GM19351 (cell line): ENCODE results near the gene LSAMP.

Experiments
- ATAC-seq: cut with Tn5 transposase; IDR thresholded peaks from one replicate; pipeline ENCODE4 v1.9.1; 2021; ENCODE audit warnings: mild to moderate bottlenecking, moderate library complexity; ENCODE audit not compliant: unreplicated experiment

LSAMP gene

GRCh38 chr3:116374901-116375300 lies 70.4 kb downstream of the LSAMP start:
- ATAC-seq = no peak

- no peak for ATAC-seq
Measured at GRCh38 chr3:116367761-116368395, 77.4 kb downstream of the LSAMP start.

- ATAC-seq = no peak
Measured at GRCh38 chr3:116356056-116356455, 89.2 kb downstream of the LSAMP start.

GRCh38 chr3:116354382-116354781 lies 90.9 kb downstream of the LSAMP start:
- ATAC-seq = no peak

DNA sequence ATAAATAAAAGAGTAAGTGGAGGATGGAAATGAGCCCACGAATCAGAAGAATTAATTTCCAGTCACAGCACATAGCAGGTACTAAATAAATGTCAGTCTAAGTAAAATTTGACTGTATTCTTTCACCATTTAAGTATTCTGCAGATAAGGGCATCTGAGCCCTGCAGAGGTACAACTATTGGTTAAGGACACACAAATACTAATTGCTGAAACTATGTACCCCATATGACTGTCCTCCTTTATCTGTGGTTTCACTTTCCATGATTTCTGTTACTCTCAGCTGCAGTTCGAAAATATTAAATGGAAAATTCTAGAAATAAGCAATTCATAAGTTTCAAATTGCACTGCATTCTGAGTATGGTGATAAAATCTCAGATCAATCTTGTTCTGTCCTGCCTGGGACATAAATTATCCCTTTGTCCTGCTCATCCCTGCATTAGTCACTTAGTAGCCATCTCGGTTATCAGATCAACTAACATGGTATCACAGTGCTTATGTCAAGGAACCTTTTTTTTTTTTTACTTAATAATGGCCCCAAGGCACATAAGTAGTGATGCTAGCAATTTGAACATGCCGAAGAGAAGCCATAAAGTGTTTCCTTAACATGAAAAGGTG lies 95.1 kb downstream of the LSAMP start:
- no peak for ATAC-seq

GRCh38 chr3:116348216-116348615 lies 97.1 kb downstream of the LSAMP start:
- ATAC-seq = no peak

- no peak for ATAC-seq
Measured at GRCh38 chr3:116342499-116342898, 102.8 kb downstream of the LSAMP start.

DNA sequence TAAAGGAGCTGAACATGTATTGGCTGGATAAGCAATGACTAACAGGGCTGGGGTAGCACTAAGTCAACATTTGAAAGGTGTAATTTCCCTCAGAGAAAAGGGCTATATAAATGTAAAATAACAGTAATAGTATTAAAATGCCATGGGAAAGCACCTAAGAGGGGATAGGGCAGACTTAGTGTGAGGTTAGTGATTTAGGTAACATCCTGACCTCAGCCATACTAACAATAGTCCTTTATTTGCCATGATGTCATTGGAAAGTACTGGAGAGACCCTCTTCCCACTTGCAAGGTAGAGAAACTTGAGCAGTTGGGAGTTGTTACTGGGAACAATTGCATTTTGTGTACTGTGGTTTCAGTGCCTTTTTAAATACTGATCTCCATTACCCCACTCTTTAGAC lies 103.4 kb downstream of the LSAMP start:
- ATAC-seq = no peak

DNA sequence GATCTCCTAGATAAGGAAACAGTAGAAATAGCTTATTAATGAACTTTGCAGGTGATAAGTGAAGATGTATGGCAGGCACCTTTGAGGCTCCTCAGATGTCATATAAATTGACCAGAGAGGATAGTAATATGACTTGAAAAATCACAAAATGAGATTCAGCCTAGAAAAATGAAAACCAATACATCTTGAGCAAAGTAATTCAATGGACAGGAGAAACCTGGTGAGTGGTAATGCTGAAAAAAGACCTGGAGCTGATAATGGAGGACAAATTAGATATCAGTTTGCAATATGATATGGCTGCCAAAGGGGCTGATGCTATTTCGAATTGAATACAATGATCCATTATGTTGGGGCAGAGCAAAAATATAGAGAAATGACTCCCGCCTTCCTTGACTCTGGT lies 103.9 kb downstream of the LSAMP start:
- no peak for ATAC-seq

DNA sequence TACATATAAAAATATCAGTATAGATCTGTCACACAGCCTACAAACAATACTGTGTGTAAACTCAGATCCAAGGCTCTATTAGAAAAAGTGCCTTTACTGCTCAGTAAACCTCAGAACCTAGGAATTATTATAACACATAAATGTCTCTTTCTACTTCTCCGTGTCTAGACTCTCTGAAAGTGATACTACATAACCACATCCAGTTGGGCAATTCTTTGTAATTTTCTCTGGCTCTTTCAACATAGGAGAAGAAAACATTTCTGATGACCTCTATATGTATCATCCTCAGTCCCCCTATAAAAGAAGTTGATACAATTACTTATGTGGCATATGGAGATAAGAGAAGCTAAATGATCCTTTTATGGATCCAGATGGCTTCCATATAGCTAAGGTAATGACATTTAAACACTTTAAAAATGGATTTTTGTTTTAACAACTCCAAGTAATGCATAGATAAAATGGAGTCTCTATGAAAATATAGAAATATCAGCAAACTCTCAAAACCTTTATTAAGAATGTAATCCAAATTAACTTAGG lies 104.5 kb downstream of the LSAMP start:
- no peak for ATAC-seq

GRCh38 chr3:116339441-116340028 lies 105.8 kb downstream of the LSAMP start:
- ATAC-seq = no peak

DNA sequence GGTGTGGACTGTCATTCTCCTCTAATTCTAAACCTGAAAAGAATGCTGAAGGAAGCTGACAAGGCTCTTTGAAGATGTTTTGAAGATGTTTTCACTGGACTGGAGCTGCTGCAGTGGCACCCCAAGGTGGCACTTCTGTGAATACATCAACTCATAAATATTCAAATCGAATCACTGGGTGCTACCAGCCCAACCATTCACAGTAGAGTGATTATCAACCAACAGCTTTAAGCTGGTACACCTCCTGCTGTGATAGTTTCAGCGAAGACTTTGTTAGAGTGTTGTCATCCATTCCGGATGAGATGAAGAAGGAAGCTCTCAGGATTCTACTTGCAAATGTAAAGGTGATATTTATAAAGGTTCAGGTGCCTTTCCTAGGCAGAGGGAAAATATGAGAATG lies 106.6 kb downstream of the LSAMP start:
- no peak for ATAC-seq

DNA sequence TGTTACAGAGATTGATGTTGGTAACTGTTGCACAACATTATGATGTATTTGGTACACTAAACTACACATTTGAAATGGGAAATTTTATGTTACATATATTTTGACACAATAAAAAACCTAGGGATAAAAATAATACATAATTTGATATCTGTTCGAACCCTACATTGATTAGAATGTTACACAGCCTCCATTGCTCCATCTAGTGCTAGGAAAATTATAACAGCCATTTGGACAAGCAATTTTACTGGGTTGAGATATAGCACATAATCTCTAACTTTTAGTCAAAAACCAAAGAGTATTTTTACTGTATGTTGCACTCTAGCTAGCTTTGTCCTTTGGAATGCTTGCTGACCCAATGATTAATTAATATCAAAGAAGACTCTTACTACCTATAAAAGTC lies 108.1 kb downstream of the LSAMP start:
- no peak for ATAC-seq

DNA sequence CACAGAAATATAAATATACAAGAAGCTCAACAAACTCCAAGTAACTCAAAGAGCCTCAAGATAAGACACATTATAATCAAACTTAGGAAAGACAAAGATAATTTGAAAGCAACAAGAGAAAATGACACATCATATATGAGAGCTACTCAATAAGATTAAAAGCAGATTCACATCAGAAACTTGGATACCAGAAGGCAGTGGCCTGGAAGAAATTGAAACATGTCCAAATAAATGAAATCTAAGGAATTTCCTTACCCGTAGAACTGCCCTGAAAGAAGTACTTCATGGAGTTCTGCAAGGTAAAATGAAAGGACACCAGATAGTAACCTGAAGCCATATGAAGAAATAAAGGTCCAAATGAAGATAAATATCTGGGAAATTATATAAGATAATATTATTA lies 113.9 kb downstream of the LSAMP start:
- no peak for ATAC-seq

GRCh38 chr3:116322750-116323375 lies 122.4 kb downstream of the LSAMP start:
- ATAC-seq = no peak

- no peak for ATAC-seq
Measured at GRCh38 chr3:116318370-116318769, 126.9 kb downstream of the LSAMP start.

- no peak for ATAC-seq
Measured at GRCh38 chr3:116316771-116317170, 128.5 kb downstream of the LSAMP start.

GRCh38 chr3:116314476-116314875 lies 130.8 kb downstream of the LSAMP start:
- ATAC-seq = no peak

GRCh38 chr3:116306720-116307119 lies 138.6 kb downstream of the LSAMP start:
- no peak for ATAC-seq

DNA sequence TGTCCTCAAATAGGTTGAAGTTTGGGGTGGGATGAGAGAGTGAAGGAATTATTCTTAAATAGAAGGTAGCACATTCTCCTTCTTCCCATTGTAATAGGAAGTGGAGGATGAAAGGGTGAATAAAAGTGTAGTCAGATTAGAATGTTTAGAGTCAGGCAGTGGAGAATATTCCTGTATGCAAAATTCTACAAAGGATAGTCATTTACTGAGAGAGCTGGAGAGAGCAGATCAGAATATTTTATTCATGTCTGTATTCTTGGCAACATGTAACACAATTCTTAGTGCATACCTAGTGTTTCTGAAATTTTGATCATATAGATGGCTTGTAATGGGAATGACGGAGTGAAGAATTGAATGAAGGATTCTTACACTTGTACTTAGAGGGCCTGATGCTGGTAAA lies 139.1 kb downstream of the LSAMP start:
- ATAC-seq = no peak

DNA sequence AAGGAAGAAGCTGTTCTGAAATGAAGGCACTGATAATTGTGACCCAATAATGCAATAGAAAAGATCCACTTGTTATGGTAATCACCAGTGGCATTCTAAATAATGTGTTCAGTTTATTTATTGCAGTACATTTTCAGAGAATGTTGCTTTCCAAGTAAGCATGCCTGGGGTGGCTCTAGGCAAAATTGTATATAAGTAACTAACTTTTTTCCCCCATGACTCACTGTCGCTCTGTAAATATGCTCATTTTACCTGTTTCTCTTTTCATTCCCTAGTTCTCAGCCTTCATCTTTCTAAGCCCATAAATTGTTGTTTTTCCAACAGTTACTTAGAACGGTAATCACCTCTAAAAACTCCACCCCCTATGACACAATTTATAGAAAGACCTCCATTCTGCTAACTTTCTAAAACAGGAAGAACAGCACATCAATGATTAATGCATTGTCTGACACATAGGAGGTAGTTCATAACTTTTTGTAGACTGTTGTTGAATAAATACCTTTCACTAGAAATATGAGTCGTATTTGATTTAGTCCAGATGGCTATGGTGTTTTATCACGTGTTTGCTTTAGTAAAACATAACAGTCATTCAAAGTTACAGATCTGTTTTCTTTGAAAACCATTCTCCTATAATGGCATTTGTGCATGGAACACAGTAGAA lies 143.1 kb downstream of the LSAMP start:
- no peak for ATAC-seq
